GM18505 (cell line): ENCODE data around the gene NPR3.

ENCODE experiments used
- ATAC-seq: cut with Tn5 transposase; IDR thresholded peaks from one replicate; pipeline ENCODE4 v1.9.1; 2021; ENCODE audit not compliant: unreplicated experiment
- POLR2A ChIP-seq: IDR thresholded peaks from 4 replicates; pipeline ENCODE4 v1.6.1; 2011; ENCODE audit warnings: borderline replicate concordance; ENCODE audit not compliant: insufficient read depth, insufficient read length; ENCODE audit errors: extremely low read depth

Gene NPR3

GRCh38 chr5:32692036-32692746, 18.9 kb upstream of the NPR3 start:
- no peak for ATAC-seq
- TF ChIP-seq POLR2A: no peak

- ATAC-seq: no peak
- TF ChIP-seq POLR2A: no peak
Measured at GRCh38 chr5:32703957-32704356, 7.2 kb upstream of the NPR3 start.

- TF ChIP-seq POLR2A: no peak
- no peak for ATAC-seq
Measured at GRCh38 chr5:32707418-32707997, 3.6 kb upstream of the NPR3 start.

- no peak for TF ChIP-seq POLR2A
- no peak for ATAC-seq
Measured at GRCh38 chr5:32708949-32709348, 2.2 kb upstream of the NPR3 start.

GRCh38 chr5:32709750-32710549, 1.2 kb upstream of the NPR3 start:
- TF ChIP-seq POLR2A: no peak
- peak; percentile 53 for ATAC-seq

- TF ChIP-seq POLR2A: no peak
- no peak for ATAC-seq
Measured at GRCh38 chr5:32711362-32711680, 200 bp downstream of the NPR3 start.

- TF ChIP-seq POLR2A: no peak
- no peak for ATAC-seq
Measured at GRCh38 chr5:32711681-32712480, 760 bp downstream of the NPR3 start.

- ATAC-seq: no peak
- TF ChIP-seq POLR2A: no peak
Measured at GRCh38 chr5:32712481-32713360, 1.6 kb downstream of the NPR3 start.

- ATAC-seq: no peak
Measured at GRCh38 chr5:32713361-32713769, 2.2 kb downstream of the NPR3 start.

GRCh38 chr5:32713770-32714381, 2.8 kb downstream of the NPR3 start:
- ATAC-seq: no peak
- TF ChIP-seq POLR2A: no peak

More at GRCh38 chr5:32713361-32713769, 2.2 kb downstream of the NPR3 start:
- no peak for TF ChIP-seq POLR2A

GRCh38 chr5:32714836-32715235, 3.7 kb downstream of the NPR3 start:
- ATAC-seq: no peak
- no peak for TF ChIP-seq POLR2A

GRCh38 chr5:32720300-32720699, 9.2 kb downstream of the NPR3 start:
- ATAC-seq: no peak
- no peak for TF ChIP-seq POLR2A
